OCI-LY7 (cell line): ENCODE measurements around the gene IMPA2.

ENCODE experiments used
- CTCF ChIP-seq: fragments of 200-600 bp; sonication (generic); conservative IDR thresholded peaks from 2 replicates; pipeline ENCODE4 v1.5.1; 2014; ENCODE audit warnings: mild to moderate bottlenecking, antibody characterized with exemption, low read length, moderate library complexity, mixed read lengths
- EZH2phosphoT487 ChIP-seq: fragments of 200-600 bp; sonication (generic); IDR thresholded peaks from 2 replicates; pipeline ENCODE4 v1.6.1; 2018; ENCODE audit warnings: low read depth, borderline replicate concordance, mild to moderate bottlenecking, mixed run types, antibody characterized with exemption, low read length, moderate library complexity, mixed read lengths

DNA sequence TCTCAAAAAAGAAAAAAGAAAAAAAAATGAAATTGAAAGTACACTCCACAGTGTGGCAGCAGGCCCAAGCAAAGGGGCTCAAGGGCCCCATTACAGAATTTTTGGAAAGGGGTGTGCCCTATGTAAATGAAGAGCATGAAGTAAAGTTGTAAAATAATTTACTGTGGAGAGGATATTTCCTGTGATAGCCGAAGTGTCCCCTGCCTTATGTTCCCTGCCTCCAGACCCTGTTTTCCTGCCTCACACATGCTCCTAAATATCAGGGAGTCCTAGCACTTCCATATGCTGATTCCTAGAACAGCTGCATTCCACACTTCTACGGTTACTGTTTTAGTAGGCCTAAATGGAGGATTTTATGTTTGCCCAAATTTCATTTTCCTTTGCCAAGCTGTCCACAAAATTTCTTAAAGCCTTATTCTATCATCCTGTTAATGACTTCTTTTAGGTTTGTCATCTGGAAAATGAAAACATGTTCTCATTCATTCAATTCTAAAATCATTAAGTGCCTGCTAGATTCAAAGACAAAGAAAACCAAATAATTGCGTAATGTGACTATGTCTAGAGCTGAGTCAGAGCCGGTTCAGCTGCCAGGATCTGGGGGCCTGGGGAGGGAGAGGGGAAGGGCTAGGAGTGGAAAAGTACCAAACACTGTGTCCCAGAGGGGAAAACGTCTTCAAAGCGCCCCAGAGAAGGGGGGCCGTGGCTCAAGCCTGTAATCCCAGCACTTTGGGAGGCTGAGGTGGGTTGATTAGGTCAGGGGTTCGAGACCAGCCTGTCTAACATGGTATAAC, 25.9 kb upstream of the IMPA2 start:
- TF ChIP-seq CTCF (no peak), EZH2phosphoT487 (no peak)
